ENCODE measurements around the gene FABP3. TPM values are rescaled to one million over a fixed set of nuclear protein-coding genes. Genes with fewer than 3 reads are reported as not detected.

The FABP3 gene
- total and polyA plus RNA-seq, 2 of the 4 experiments (the other 2 are of a cell fraction) = 4.8 to 8.6 TPM

DNA sequence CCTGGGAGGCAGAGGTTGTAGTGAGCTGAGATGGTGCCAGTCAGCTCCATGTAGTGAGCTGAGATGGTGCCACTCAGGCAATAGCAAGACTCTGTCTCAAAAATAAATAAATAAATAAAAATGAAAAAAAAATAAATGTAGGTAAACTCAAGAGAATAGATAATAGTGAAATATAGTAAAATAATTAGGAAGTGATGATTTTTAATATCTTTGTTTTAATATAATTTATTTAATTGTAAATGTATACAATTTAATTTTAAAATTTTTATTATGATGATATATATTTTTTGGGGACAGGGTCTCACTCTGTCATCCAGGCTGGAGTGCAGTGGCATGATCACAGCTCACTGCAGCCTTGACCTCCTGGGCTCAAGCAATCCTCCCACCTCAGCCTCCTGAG, 20.6 kb upstream of the FABP3 start:
- no TSS peak for BruUV-seq (replicated peaks)
- H3K23ac ChIP-seq (ENCODE audit: low read depth, low read length) = no peak overlapping the region
- no peak overlapping the region for H4K91ac ChIP-seq (ENCODE audit: insufficient read depth, low read depth, low read length)
- dilution Hi-C loops (cut with HindIII; ENCODE audit: low sequenced_read_pairs, unreplicated experiment) = no loop called here
- no peak for TF ChIP-seq POLR2A (IDR thresholded peaks at IDR 0.05; ENCODE audit: low read depth, low read length)
- no peak for TF ChIP-seq FOS (IDR thresholded peaks at IDR 0.05; ENCODE audit: low read depth, low read length)
- no peaks in the 10 kb centered on the region for H3K36me3 ChIP-seq (ENCODE audit: control insufficient read depth, insufficient read depth, low read length)
- H3K79me1 ChIP-seq (ENCODE audit: low read depth in 1 of 2, low read length in 2 of 2) = peaks cover 0 to 2% of the 10 kb centered on the region in 2 experiments; a peak in 1 of 4 replicates
- CTCF ChIA-PET = interaction anchor here (1.1 to 5.5 kb wide), 5 partner anchors 12 to 208 kb away, joined by 3 to 61 read pairs (median 4); partner anchors contain the start of gene SERINC2
- no peak overlapping the region for H2AK5ac ChIP-seq (ENCODE audit: low read depth, low read length)
- no peak overlapping the region for H2BK20ac ChIP-seq (ENCODE audit: low read depth, low read length)
- H2BK120ac ChIP-seq (ENCODE audit: low read depth, low read length) = no peak overlapping the region
- H3K27me3 ChIP-seq (ENCODE audit: control insufficient read depth, insufficient read depth, low read length) = peaks cover 2% of the 10 kb centered on the region; the same call in 1 of the 2 replicates
- DNase-seq (no peak), ATAC-seq (ENCODE audit: low read depth) (no peak)
- H3K4me3 ChIP-seq (ENCODE audit: insufficient read depth, low read depth, low read length) = no peak overlapping the region
- no peak overlapping the region for H3K4ac ChIP-seq (ENCODE audit: low read depth, low read length)
- H3K9ac ChIP-seq (ENCODE audit: low read depth, low read length) = no peak overlapping the region
- POLR2A ChIA-PET (ENCODE audit: unreplicated experiment) = no interaction called here
- H3K27ac ChIP-seq (ENCODE audit: insufficient read depth, low read length) = no peak overlapping the region
- H3K56ac ChIP-seq (ENCODE audit: extremely low read depth, insufficient read depth, low read length) = no peak overlapping the region
- H3K4me2 ChIP-seq (ENCODE audit: low read depth, low read length) = no peak overlapping the region
- no peaks in the 10 kb centered on the region for H4K20me1 ChIP-seq (ENCODE audit: insufficient read depth, low read length)
- no peak overlapping the region for H2BK15ac ChIP-seq (ENCODE audit: low read depth, low read length)
- no peak overlapping the region for H4K8ac ChIP-seq (ENCODE audit: low read depth in 2 of 2, low read length in 2 of 2)
- H3K9me1 ChIP-seq (ENCODE audit: insufficient read depth, low read length) = peaks cover 10% of the 10 kb centered on the region
- H3K9me3 ChIP-seq (ENCODE audit: control insufficient read depth, insufficient read depth, low read length) = no peaks in the 10 kb centered on the region
- H3K18ac ChIP-seq (ENCODE audit: low read depth, low read length) = no peak overlapping the region
- H3K14ac ChIP-seq (replicated peaks; ENCODE audit: low read depth, low read length) = no peak overlapping the region
- no peak overlapping the region for H2BK5ac ChIP-seq (ENCODE audit: low read depth, low read length, poor library complexity, severe bottlenecking)
- no peak overlapping the region for H4K5ac ChIP-seq (ENCODE audit: low read depth, low read length)
- in situ Hi-C loops (cut with MboI; ENCODE audit: low sequenced_read_pairs) = no loop called here
- H2AFZ ChIP-seq (replicated peaks; ENCODE audit: low read length, poor library complexity) = no peak overlapping the region
- H2AK9ac ChIP-seq (replicated peaks; ENCODE audit: low read depth, low read length, poor library complexity) = no peak overlapping the region
- H3K4me1 ChIP-seq (ENCODE audit: control insufficient read depth, insufficient read depth, low read length) = peaks cover 14% of the 10 kb centered on the region
- intact Hi-C loops (cut with micrococcal nuclease) = no loop called here

Data from IMR-90 (cell line).